ENCODE data around the gene ZNF655. TPM values are rescaled to one million over a fixed set of nuclear protein-coding genes. Genes with fewer than 3 reads are reported as not detected.

Gene ZNF655
- total and polyA plus RNA-seq, 2 donors (not counting 3 experiments of a cell fraction or from before 2014, with no cell fraction given), result 16.9 to 20.4 TPM

GRCh38 chr7:99623091-99623693 is 64.8 kb downstream of the ZNF655 start:
- FAIRE-seq (no peak), DNase-seq (ENCODE audit: low read depth, low spot score) (no peak)
- Histone ChIP-seq H3K27ac (ENCODE audit: insufficient read depth, low read depth, low read length) (no peak overlapping the region), H3K27me3 (ENCODE audit: control insufficient read depth in 2 of 2, insufficient read depth in 2 of 2, low read length in 2 of 2) (no peaks in the 10 kb centered on the region), H3K79me2 (ENCODE audit: control insufficient read depth, insufficient read depth, low read length) (no peaks in the 10 kb centered on the region), H3K9ac (replicated peaks; ENCODE audit: extremely low read depth, insufficient read depth, low read length) (no peak overlapping the region), H3K4me3 (replicated peaks in 1 of 3; ENCODE audit: insufficient read depth in 1 of 3, low read depth in 1 of 3, low read length in 3 of 3) (no peak overlapping the region), H3K9me1 (replicated peaks; ENCODE audit: control insufficient read depth, extremely low read depth, insufficient read depth, low read length) (no peaks in the 10 kb centered on the region), H3K4me2 (ENCODE audit: insufficient read depth, low read length) (no peak overlapping the region), H2AFZ (ENCODE audit: low read depth, low read length) (no peak overlapping the region), H3K36me3 (ENCODE audit: control insufficient read depth in 2 of 2, extremely low read depth in 1 of 2, insufficient read depth in 2 of 2, low read length in 2 of 2) (peaks cover 24 to 59% of the 10 kb centered on the region in 2 experiments), H4K20me1 (replicated peaks; ENCODE audit: control insufficient read depth, extremely low read depth, insufficient read depth, low read length) (no peaks in the 10 kb centered on the region), H3K9me3 (replicated peaks; ENCODE audit: control insufficient read depth, insufficient read depth, low read length) (no peaks in the 10 kb centered on the region), H3K4me1 (ENCODE audit: control insufficient read depth, extremely low read depth, insufficient read depth, low read length) (no peaks in the 10 kb centered on the region)
- ChIA-PET POLR2A (no interaction called here), CTCF (no interaction called here)
- dilution Hi-C loops (cut with MboI; ENCODE audit: extremely low pct_ligation_motif_present, low sequenced_read_pairs) (no loop called here), intact Hi-C loops (cut with micrococcal nuclease) (no loop called here)
- BruUV-seq (replicated peaks), result no TSS peak
- TF ChIP-seq CTCF (IDR thresholded peaks at IDR 0.05; ENCODE audit: extremely low read depth in 1 of 2, insufficient read depth in 1 of 2, low read depth in 1 of 2, low read length in 2 of 2), result no peak
- no peak for TF ChIP-seq GATA2 (IDR thresholded peaks at IDR 0.05; ENCODE audit: insufficient read depth, insufficient read length, low read depth, low read length)
- TF ChIP-seq FOS (IDR thresholded peaks at IDR 0.05; ENCODE audit: borderline replicate concordance, insufficient read depth, low read length), result no peak
- TF ChIP-seq EZH2 (IDR thresholded peaks at IDR 0.05; ENCODE audit: borderline replicate concordance, low read depth, low read length, severe bottlenecking), result no peak

All from endothelial cell of umbilical vein (primary cell).